ENCODE data around the gene SFXN2.

GRCh38 chr10:102767428-102768160 lies 53.2 kb downstream of the SFXN2 start:
- TF ChIP-seq TAF1 (IDR thresholded peaks at IDR 0.05; ENCODE audit: borderline replicate concordance, low read depth, low read length) (no peak), POLR2AphosphoS5 (IDR thresholded peaks at IDR 0.05; ENCODE audit: low read depth, low read length) (no peak), POLR2A (IDR thresholded peaks at IDR 0.05; ENCODE audit: low read depth, low read length) (no peak)

Measured in GM12892 (cell line).